Mesothelial cell of epicardium (in vitro differentiated cells): ENCODE data around the gene NAV3. TPM values are rescaled to one million over a fixed set of nuclear protein-coding genes. Genes with fewer than 3 reads are reported as not detected.

ENCODE experiments used
- DNase-seq, 2 experiments: peaks; one replicate each; pipeline ENCODE4 v3.0.0; 2021; ENCODE audit warnings: low spot score in 2 of 2; ENCODE audit not compliant: unreplicated experiment in 2 of 2
- H3K27ac Mint-ChIP-seq: 2 replicates; pipeline ENCODE4 v1.8.0; 2021; ENCODE audit warnings: mixed read lengths
- H3K27me3 Mint-ChIP-seq: 2 replicates; pipeline ENCODE4 v1.8.0; 2021; ENCODE audit warnings: low read depth, mixed read lengths
- H3K36me3 Mint-ChIP-seq: 2 replicates; pipeline ENCODE4 v1.8.0; 2021; ENCODE audit warnings: mixed read lengths
- H3K4me1 Mint-ChIP-seq: 2 replicates; pipeline ENCODE4 v1.8.0; 2021; ENCODE audit warnings: mixed read lengths
- H3K4me3 Mint-ChIP-seq: 2 replicates; pipeline ENCODE4 v1.8.0; 2021; ENCODE audit warnings: mild to moderate bottlenecking, moderate library complexity, mixed read lengths
- H3K9me3 Mint-ChIP-seq: 2 replicates; pipeline ENCODE4 v1.8.0; 2021; ENCODE audit warnings: mixed read lengths
- CTCF ChIP-seq: fragments of 200-600 bp; sonication (generic); IDR thresholded peaks from one replicate; pipeline ENCODE4 v1.5.0; 2021; ENCODE audit warnings: antibody characterized with exemption; ENCODE audit not compliant: unreplicated experiment
- total RNA-seq: library from RNA; stranded (reverse); gene quantifications from 3 replicates; pipeline ENCODE4 v1.2.1, GENCODE V29; 2021

NAV3 gene
- total RNA-seq, 1 donor from 2014 or later: 28.7 TPM

GRCh38 chr12:78260976-78261375 is 430.3 kb downstream of the NAV3 start:
- peaks cover 5% of the 10 kb centered on the region for H3K27me3 Mint-ChIP-seq
- H3K4me1 Mint-ChIP-seq: peaks cover 8% of the 10 kb centered on the region
- no peak overlapping the region for H3K27ac Mint-ChIP-seq
- TF ChIP-seq CTCF: no peak
- no peak overlapping the region for H3K4me3 Mint-ChIP-seq
- no peak for DNase-seq
- H3K36me3 Mint-ChIP-seq: no peaks in the 10 kb centered on the region
- peaks cover 6% of the 10 kb centered on the region for H3K9me3 Mint-ChIP-seq

GRCh38 chr12:78261901-78262300 is 431.2 kb downstream of the NAV3 start:
- Mint-ChIP-seq H3K36me3 (no peaks in the 10 kb centered on the region), H3K4me3 (no peak overlapping the region), H3K9me3 (peaks cover 1% of the 10 kb centered on the region), H3K27ac (no peak overlapping the region), H3K4me1 (peaks cover 8% of the 10 kb centered on the region), H3K27me3 (peaks cover 5% of the 10 kb centered on the region)
- no peak for DNase-seq
- no peak for TF ChIP-seq CTCF
